Umbilical cord (tissue), 2 donors: Measurements from ENCODE around the gene GNAL. TPM values are rescaled to one million over a fixed set of nuclear protein-coding genes. Genes with fewer than 3 reads are reported as not detected.
A peak's percentile ranks its signal among the peaks of the same experiment; 100 is the strongest.
"Not testable (repeated sequence)": the region's sequence is repeated elsewhere in the genome, so short reads cannot be mapped to it uniquely, and the experiment has no call there.

ENCODE experiments used
- DNase-seq: peaks from one replicate; pipeline ENCODE4 v3.0.0-alpha.2; 2015; ENCODE audit warnings: low spot score
- total RNA-seq: library from RNA; depleted of rRNA; stranded (reverse); fragments of >200 nt; gene quantifications from one replicate; pipeline ENCODE4 v1.2.3, GENCODE V29; 2014; ENCODE audit warnings: low replicate concordance; ENCODE audit not compliant: insufficient read depth

Gene GNAL
- total RNA-seq, 1 donor from 2014 or later = 2.9 TPM

DNA sequence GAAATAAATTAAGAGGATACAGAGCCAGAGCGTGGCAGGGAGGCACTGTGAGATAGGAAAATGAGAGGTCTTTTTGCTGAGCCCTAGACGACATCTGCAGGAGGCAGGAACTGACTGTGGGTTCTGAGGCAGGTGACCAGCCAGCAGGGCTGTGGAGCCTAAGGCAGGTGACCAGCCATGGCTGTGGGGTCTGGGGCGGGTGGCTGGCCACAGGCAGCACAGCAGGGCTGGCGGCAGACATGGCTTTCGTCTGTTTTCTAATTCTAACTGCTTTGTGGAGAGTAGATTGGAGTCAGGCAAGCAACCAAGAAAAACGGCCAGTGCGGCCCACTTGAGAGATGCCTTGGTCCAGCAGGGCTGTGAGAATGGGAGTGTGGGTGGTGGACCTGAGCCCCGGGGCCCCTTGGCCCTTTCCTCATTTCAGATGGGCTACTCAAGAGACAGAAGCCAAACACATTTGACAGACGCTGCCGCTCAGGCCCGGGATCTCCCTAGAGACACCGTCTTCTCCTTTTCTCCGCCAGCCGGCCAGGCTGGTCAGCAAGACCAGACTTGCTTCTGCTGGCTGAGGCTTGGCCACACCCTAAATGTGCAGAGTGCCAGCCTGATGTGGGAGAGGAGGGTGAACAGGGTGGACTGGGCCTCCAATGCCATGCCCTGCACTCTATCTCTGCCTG, 19.7 kb upstream of the GNAL start:
- peak; percentile 25 for DNase-seq

GRCh38 chr18:11669948-11670275, 19.2 kb upstream of the GNAL start:
- no peak for DNase-seq

GRCh38 chr18:11671156-11671555, 17.9 kb upstream of the GNAL start:
- no peak for DNase-seq

GRCh38 chr18:11672198-11672597, 16.9 kb upstream of the GNAL start:
- no peak for DNase-seq

DNA sequence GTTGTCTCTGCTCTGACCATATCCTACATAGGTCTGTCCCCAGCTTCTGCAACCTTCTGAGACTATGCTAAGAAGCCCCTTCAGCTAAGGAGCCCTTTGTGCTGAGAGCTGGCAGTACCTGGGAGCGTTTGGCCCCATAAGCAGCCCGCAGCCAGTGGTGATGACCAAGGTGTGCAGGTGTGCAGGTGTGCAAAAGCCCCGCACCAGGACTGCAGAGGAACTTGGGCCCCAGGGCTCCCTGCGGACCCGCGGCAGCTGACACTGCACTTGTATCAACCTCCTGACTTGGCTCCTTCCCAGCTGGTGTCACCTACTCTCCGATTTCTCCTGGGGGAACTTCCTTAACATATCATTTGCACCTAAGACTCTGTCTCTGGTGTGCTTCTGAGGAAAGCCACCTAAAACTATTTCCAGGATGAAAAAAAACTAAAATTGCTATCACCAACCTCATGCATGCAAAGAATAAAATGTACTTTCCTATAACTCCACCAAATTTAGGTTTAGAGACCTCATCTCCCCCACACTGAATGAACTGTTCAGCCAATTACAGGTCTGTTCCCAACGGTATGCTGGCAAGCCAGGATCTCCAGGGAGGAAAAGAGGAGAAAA, 16.1 kb upstream of the GNAL start:
- no peak for DNase-seq

GRCh38 chr18:11673560-11673959, 15.5 kb upstream of the GNAL start:
- no peak for DNase-seq

DNA sequence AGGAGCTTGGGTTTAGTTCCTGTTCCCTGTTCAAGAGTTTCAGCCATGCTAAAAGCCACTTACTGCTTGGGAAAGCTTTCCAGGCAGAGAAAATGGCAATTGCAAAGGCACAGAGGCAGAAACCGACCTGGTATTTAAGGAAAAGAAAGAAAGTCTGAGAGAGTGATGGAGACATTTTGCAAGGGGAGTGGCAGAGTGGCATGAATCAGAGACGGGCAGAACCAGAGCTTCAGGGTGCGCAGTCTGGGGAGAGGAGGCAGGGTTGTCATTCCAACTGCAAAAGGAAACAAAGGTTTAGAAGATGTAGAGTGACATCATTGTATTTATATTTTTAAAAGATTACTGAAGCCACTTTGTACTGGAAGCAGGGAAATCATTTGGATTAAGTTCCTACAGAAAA, 14.9 kb upstream of the GNAL start:
- DNase-seq = no peak

- no peak for DNase-seq
Measured at GRCh38 chr18:11676386-11676785, 12.7 kb upstream of the GNAL start.

DNA sequence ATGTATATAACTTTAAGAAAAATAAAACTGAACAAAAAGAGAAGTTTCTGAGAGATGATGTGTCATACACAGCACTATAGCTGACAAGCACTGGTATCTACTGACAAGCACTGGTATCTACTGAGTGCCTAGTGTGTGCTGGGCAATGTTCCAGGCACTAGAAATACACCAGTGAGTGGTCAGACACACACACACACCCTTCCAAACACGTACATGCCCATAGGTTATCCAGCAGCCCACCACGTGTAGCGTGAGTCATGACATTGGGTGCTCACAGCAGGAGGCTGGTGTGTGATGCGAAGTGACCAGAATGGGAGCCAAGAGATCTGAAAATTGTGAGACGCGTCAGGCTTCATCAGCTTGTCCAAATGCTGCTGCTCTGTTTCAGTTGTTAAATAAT, 12.2 kb upstream of the GNAL start:
- DNase-seq = no peak

DNA sequence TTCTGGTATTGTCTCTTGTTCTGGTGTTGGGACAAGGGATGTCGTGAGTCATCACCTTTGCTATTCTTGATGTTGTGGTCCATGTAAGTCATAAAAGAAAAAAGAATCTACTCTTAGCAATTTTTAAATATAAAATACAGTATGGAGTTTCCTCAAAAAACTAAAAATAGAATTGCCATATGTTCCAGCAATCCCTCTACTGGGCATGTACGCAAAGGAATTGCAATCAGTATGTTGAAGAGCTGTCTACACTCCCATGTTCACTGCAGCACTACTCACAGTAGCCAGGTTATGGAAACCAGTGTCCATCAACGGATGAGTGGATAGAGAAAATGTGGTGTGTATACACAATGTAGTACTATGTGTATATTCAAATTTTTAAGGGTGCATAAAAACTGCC, 10.9 kb upstream of the GNAL start:
- DNase-seq = no peak

DNA sequence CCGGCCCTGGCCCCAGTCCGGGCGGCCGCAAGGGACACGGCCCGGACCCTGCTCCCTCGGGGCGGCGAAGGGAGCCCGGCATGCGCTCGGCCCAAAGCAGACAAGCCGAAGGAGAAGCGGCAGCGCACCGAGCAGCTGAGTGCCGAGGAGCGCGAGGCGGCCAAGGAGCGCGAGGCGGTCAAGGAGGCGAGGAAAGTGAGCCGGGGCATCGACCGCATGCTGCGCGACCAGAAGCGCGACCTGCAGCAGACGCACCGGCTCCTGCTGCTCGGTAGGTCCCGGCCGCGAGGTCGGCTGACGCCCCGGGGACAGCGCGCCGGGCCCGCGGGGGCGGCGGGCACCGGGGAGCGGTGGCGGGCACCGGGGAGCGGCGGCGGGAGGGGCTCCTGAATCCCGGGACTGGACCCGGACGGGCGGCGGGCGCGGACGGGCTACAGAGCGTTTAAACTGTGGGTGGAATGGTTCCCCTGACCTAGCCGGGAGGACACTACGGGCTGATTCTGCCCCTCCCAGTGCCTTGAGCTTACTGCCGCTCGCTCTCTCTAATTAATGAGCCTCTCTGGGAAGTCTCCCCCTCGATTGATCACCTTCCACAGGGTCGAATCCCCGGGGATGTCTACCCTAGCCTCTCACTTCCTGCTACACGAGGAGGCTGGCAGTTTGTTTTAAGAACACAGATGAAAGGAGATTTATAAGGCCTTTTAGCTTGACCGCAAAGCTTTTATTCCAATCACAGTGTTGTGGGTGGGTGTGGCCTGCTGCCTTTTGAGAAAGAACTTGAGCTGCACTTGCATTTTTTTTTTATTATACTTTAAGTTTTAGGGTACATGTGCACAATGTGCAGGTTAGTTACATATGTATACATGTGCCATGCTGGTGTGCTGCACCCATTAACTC, 853 bp downstream of the GNAL start:
- DNase-seq = peak; percentile 32

DNA sequence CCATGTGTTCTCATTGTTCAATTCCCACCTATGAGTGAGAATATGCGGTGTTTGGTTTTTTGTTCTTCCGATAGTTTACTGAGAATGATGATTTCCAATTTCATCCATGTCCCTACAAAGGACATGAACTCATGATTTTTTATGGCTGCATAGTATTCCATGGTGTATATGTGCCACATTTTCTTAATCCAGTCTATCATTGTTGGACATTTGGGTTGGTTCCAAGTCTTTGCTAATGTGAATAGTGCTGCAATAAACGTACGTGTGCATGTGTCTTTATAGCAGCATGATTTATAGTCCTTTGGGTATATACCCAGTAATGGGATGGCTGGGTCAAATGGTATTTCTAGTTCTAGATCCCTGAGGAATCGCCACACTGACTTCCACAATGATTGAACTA, 1.6 kb downstream of the GNAL start:
- not testable (repeated sequence) for DNase-seq

- no peak for DNase-seq
Measured at GRCh38 chr18:11695736-11696135, 6.7 kb downstream of the GNAL start.

GRCh38 chr18:11696451-11696850, 7.4 kb downstream of the GNAL start:
- no peak for DNase-seq

- DNase-seq = no peak
Measured at GRCh38 chr18:11700876-11701275, 11.8 kb downstream of the GNAL start.

GRCh38 chr18:11710578-11710977, 21.5 kb downstream of the GNAL start:
- no peak for DNase-seq

DNA sequence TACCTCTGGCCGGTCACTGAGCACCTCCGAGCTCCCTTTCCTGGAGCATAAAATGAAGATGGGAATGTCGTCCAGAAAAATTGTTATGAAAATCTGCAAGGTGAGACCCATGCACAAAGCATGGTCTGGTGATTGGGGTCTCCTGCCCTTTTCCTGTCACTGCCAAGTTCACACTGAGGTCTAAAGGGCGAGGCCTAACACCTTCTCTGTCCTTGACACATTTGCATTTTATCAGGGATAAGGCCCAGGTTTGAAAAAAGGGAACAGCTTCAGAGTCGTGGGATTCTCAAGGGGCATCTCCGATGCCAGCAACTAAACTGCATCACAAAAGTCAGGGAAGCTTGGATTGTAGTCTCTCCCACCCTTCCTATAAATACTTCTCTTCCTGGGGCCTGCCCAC, 24.7 kb downstream of the GNAL start:
- DNase-seq = no peak

- DNase-seq = no peak
Measured at GRCh38 chr18:11714244-11714918, 25.3 kb downstream of the GNAL start.

- DNase-seq = not testable (repeated sequence)
Measured at GRCh38 chr18:11716767-11717315, 27.8 kb downstream of the GNAL start.

DNA sequence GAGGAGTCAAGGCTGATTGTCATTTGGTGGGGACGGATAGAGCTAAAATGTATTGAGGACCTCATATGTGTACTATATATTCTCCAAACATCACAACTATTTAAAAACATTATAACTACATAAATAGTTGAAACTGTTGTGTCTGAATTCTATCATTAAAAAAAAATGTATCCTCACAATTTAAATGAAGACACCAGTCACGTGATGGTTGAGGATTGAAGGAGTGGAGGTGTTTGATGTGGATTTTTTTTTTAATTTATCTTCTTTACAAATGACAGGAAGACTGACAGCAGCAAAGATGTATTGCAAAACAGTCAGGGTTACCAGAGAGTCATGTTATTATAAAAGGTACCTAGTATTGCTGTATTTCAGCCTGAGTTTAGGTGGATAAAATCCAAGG, 30.0 kb downstream of the GNAL start:
- DNase-seq = no peak

- DNase-seq = no peak
Measured at GRCh38 chr18:11719621-11720020, 30.6 kb downstream of the GNAL start.

GRCh38 chr18:11721720-11722119, 32.7 kb downstream of the GNAL start:
- DNase-seq = no peak
